Central memory CD8-positive, alpha-beta T cell (primary cell): Measurements from ENCODE around the gene TOMM6.
"Not testable (repeated sequence)": the region's sequence is repeated elsewhere in the genome, so short reads cannot be mapped to it uniquely, and the experiment has no call there.

Experiments
- ATAC-seq: fragments of 150-1000 bp; cut with Tn5 transposase; replicated peaks from 2 replicates; pipeline ENCODE4 v1.10.0; 2022; ENCODE audit warnings: mild to moderate bottlenecking, moderate FRiP score, moderate number of reproducible peaks; ENCODE audit not compliant: poor library complexity, severe bottlenecking; ENCODE audit errors: extremely low read depth
- DNase-seq, 2 donors: peaks; one replicate each; pipeline ENCODE4 v3.0.0; 2021; ENCODE audit warnings: low spot score in 2 of 2
- H3K27ac Mint-ChIP-seq: one replicate; pipeline ENCODE4 v1.8.0; 2022; ENCODE audit warnings: low read depth, mild to moderate bottlenecking, moderate library complexity, mixed read lengths
- H3K27me3 Mint-ChIP-seq: one replicate; pipeline ENCODE4 v1.8.0; 2022; ENCODE audit warnings: mixed read lengths
- H3K36me3 Mint-ChIP-seq: one replicate; pipeline ENCODE4 v1.8.0; 2022; ENCODE audit warnings: mild to moderate bottlenecking, moderate library complexity, mixed read lengths; ENCODE audit not compliant: insufficient read depth
- H3K4me1 Mint-ChIP-seq: one replicate; pipeline ENCODE4 v1.8.0; 2022; ENCODE audit warnings: mixed read lengths
- H3K4me3 Mint-ChIP-seq: one replicate; pipeline ENCODE4 v1.8.0; 2022; ENCODE audit warnings: mild to moderate bottlenecking, moderate library complexity, mixed read lengths
- H3K9me3 Mint-ChIP-seq: one replicate; pipeline ENCODE4 v1.8.0; 2022; ENCODE audit warnings: mixed read lengths

Gene TOMM6

DNA sequence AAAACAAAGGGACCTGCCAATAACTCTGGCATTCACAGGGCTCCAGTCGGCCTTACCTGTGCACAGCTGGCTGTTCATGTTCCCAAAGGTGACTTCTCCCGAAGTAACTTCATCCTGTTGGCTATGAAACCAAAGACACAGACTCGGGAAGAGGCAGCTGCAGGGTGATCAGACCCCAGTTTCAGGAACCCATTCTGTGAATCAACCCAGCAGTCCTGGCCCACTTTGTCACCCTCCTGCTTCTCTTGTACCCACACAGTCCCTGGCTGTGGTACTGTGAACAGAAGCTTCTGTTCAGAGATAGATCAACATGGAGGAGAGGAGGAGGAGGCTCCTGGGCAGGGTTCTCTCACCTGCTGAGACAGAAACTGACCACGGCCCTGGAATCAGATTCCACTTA lies 31.6 kb upstream of the TOMM6 start:
- no peaks in the 10 kb centered on the region for H3K36me3 Mint-ChIP-seq
- no peaks in the 10 kb centered on the region for H3K4me1 Mint-ChIP-seq
- no peak overlapping the region for H3K4me3 Mint-ChIP-seq
- H3K27me3 Mint-ChIP-seq = no peaks in the 10 kb centered on the region
- H3K27ac Mint-ChIP-seq = no peak overlapping the region
- no peak for DNase-seq
- H3K9me3 Mint-ChIP-seq = no peaks in the 10 kb centered on the region
- ATAC-seq = no peak

DNA sequence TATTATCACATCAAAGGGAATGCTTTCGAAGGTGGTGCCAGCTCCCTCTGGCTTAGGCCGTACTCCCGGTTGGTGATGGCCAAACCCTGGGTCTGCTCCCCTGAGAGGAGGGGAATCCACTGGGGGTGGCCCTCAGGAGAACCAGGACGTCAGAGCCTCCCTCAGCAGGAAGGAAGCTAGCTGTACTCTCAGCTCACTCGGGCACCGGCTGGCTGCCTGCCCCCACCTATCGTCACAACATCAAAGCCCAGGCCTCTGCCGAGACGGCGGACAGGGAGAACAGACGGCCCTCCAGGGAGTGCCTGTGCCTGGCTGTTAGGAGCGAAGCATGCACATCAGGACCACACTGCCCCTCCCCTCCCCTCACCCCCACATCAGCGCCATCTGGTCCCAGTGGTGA lies 31.1 kb upstream of the TOMM6 start:
- no peak for DNase-seq
- no peak overlapping the region for H3K27ac Mint-ChIP-seq
- no peaks in the 10 kb centered on the region for H3K27me3 Mint-ChIP-seq
- H3K9me3 Mint-ChIP-seq = no peaks in the 10 kb centered on the region
- no peak for ATAC-seq
- no peaks in the 10 kb centered on the region for H3K4me1 Mint-ChIP-seq
- H3K4me3 Mint-ChIP-seq = no peak overlapping the region
- no peaks in the 10 kb centered on the region for H3K36me3 Mint-ChIP-seq

- Mint-ChIP-seq H3K36me3 (no peaks in the 10 kb centered on the region), H3K27ac (no peak overlapping the region)
- DNase-seq = no peak
Observed at GRCh38 chr6:41757271-41757670, 30.2 kb upstream of the TOMM6 start.

GRCh38 chr6:41757931-41758640 lies 29.4 kb upstream of the TOMM6 start:
- Mint-ChIP-seq H3K4me1 (no peaks in the 10 kb centered on the region), H3K36me3 (no peaks in the 10 kb centered on the region), H3K9me3 (no peaks in the 10 kb centered on the region), H3K27me3 (peaks cover 9% of the 10 kb centered on the region), H3K27ac (no peak overlapping the region), H3K4me3 (no peak overlapping the region)
- ATAC-seq (no peak), DNase-seq (no peak)

More at GRCh38 chr6:41757271-41757670, 30.2 kb upstream of the TOMM6 start:
- no peaks in the 10 kb centered on the region for H3K9me3 Mint-ChIP-seq
- peaks cover under 1% of the 10 kb centered on the region for H3K27me3 Mint-ChIP-seq
- H3K4me3 Mint-ChIP-seq = no peak overlapping the region
- no peak for ATAC-seq
- no peaks in the 10 kb centered on the region for H3K4me1 Mint-ChIP-seq

DNA sequence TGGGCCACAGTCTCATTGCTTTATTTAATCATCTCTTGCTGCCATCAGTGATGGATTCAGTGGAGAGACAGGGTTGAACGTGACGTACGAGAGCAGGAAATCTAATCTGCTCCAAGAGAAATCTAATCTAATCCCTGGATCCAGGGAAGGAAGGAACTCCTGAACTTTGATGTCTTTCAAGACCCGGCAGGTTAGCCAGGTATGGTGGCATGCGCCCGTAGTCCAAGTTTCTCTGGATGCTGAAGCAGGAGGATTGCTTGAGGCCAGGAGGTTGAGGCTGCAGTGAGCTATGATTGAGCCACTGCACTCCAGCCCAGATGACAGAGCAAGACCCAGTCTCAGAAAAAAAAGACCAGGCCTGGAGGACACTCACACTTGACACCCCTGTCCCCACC lies 28.9 kb upstream of the TOMM6 start:
- Mint-ChIP-seq H3K36me3 (no peaks in the 10 kb centered on the region), H3K4me3 (no peak overlapping the region), H3K27me3 (peaks cover 9% of the 10 kb centered on the region)

GRCh38 chr6:41759106-41759904 lies 28.2 kb upstream of the TOMM6 start:
- Mint-ChIP-seq H3K4me3 (no peak overlapping the region), H3K27ac (no peak overlapping the region), H3K9me3 (no peaks in the 10 kb centered on the region), H3K4me1 (no peaks in the 10 kb centered on the region), H3K36me3 (no peaks in the 10 kb centered on the region), H3K27me3 (peaks cover 9% of the 10 kb centered on the region)
- DNase-seq = no peak
- ATAC-seq = no peak

More for the DNA sequence above, 28.9 kb upstream of the TOMM6 start:
- no peak for ATAC-seq
- no peak overlapping the region for H3K27ac Mint-ChIP-seq
- H3K4me1 Mint-ChIP-seq = no peaks in the 10 kb centered on the region
- H3K9me3 Mint-ChIP-seq = no peaks in the 10 kb centered on the region
- no peak for DNase-seq

- Mint-ChIP-seq H3K27ac (no peak overlapping the region), H3K4me3 (no peak overlapping the region), H3K27me3 (peaks cover 9% of the 10 kb centered on the region), H3K4me1 (no peaks in the 10 kb centered on the region), H3K36me3 (no peaks in the 10 kb centered on the region), H3K9me3 (no peaks in the 10 kb centered on the region)
- no peak for ATAC-seq
- no peak for DNase-seq
Observed at GRCh38 chr6:41759905-41760579, 27.5 kb upstream of the TOMM6 start.

GRCh38 chr6:41763470-41763869 lies 24.0 kb upstream of the TOMM6 start:
- H3K27ac Mint-ChIP-seq = no peak overlapping the region
- ATAC-seq (no peak), DNase-seq (no peak)
- H3K4me1 Mint-ChIP-seq = no peaks in the 10 kb centered on the region
- no peaks in the 10 kb centered on the region for H3K9me3 Mint-ChIP-seq
- no peaks in the 10 kb centered on the region for H3K36me3 Mint-ChIP-seq
- H3K27me3 Mint-ChIP-seq = peaks cover 9% of the 10 kb centered on the region
- no peak overlapping the region for H3K4me3 Mint-ChIP-seq

DNA sequence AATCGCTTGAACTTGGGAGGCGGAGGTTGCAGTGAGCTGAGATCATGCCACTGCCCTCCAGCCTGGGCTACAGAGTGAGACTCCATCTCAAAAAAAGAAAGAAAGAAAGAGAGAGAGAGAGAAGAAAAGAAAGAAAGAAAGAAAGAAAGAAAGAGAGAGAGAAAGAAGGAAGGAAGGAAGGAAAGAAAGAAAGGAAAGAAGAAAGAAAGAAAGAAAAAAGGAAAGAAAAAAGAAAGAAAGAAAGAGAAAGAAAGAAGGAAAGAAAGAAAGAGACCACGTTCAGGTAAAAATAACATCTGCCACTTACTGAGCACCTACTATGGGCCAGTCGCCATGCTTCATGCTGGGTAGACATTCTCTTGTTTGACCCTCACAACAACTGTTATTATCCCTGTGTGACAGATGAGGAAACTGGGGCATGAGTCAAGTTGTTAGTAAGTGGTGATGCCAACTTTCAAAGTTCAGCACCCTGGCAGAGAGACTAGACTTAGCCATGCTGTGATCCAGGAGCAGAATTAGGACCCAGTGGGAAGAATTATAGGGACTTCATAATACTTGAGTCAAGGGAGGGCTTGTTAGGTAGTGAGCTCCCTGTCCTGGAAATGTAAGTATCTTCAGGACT lies 21.3 kb upstream of the TOMM6 start:
- H3K4me3 Mint-ChIP-seq, H3K36me3 Mint-ChIP-seq, H3K4me1 Mint-ChIP-seq, ATAC-seq, DNase-seq, H3K9me3 Mint-ChIP-seq, H3K27me3 Mint-ChIP-seq, H3K27ac Mint-ChIP-seq: not testable (repeated sequence)

DNA sequence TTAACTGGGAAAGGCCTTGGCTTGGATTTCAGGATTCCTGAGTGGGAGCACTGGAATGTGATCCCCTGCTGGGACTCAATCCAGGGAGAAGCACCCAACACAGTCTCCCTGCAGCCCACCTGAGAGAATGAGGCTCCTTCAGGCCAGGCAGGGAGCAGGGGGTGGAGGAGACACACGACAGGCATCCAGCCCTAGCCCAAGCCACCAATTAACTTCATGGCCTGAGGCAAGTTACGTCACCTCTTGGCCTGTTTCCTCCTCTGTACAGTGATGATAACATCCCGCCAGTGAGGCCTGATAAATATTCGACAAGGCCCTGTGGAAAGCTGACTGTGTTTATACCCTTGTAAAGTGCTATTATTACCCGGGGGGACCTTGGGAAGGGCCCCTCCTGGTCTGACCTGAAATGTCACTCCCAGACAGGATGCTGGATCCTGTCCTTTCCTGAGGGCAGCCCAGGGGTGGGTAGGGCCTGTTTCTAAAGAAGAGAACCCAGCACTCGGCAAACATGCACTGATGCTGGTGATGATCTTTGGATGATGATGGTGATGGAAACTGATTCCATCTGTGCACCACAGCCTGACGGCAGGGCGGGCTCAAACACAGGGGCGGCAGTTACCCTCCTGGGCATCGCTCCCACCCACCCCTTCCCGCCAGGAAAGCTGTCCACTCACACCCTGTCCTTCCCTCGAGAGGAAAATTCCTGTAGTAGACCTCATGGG lies 20.2 kb upstream of the TOMM6 start:
- H3K27me3 Mint-ChIP-seq = peaks cover 9% of the 10 kb centered on the region
- no peak overlapping the region for H3K4me3 Mint-ChIP-seq
- ATAC-seq = no peak
- peaks cover 5% of the 10 kb centered on the region for H3K36me3 Mint-ChIP-seq
- DNase-seq = no peak
- no peaks in the 10 kb centered on the region for H3K9me3 Mint-ChIP-seq
- H3K27ac Mint-ChIP-seq = no peak overlapping the region
- H3K4me1 Mint-ChIP-seq = no peaks in the 10 kb centered on the region

- H3K4me3 Mint-ChIP-seq = no peak overlapping the region
- no peak for DNase-seq
- ATAC-seq = no peak
Observed at GRCh38 chr6:41768545-41769308, 18.8 kb upstream of the TOMM6 start.

More at GRCh38 chr6:41768545-41769308, 18.8 kb upstream of the TOMM6 start:
- H3K27me3 Mint-ChIP-seq = no peaks in the 10 kb centered on the region
- H3K4me1 Mint-ChIP-seq = no peaks in the 10 kb centered on the region
- peaks cover 8% of the 10 kb centered on the region for H3K36me3 Mint-ChIP-seq
- no peak overlapping the region for H3K27ac Mint-ChIP-seq
- no peaks in the 10 kb centered on the region for H3K9me3 Mint-ChIP-seq
